Gastroesophageal sphincter (tissue), 3 donors: ENCODE results near the gene RABGEF1.

Experiments used
- CTCF ChIP-seq, 4 experiments: fragments of 200-600 bp in 2 of 4; fragments of 450-650 bp in 2 of 4; sonication (generic) in 1 of 4; IDR thresholded peaks; one replicate each; pipeline ENCODE4 v1.5.1; 2017 to 2019; ENCODE audit warnings: antibody characterized with exemption in 4 of 4, mild to moderate bottlenecking in 2 of 4, moderate library complexity in 2 of 4
- POLR2A ChIP-seq, 2 donors: fragments of 450-650 bp; IDR thresholded peaks; one replicate each; pipeline ENCODE4 v1.6.1; 2017; ENCODE audit warnings: antibody characterized with exemption in 2 of 2, mild to moderate bottlenecking in 2 of 2, moderate library complexity in 1 of 2

GRCh38 chr7:66841898-66842297 lies 101.4 kb downstream of the RABGEF1 start:
- TF ChIP-seq POLR2A (IDR thresholded peaks at IDR 0.05) = no peak
- TF ChIP-seq CTCF (IDR thresholded peaks at IDR 0.05) = no peak
